H9 (cell line): ENCODE results near the gene CAMTA1. TPM values are rescaled to one million over a fixed set of nuclear protein-coding genes. Genes with fewer than 3 reads are reported as not detected.

Experiments used
- DNase-seq: peaks from one replicate; pipeline ENCODE4 v3.0.0-alpha.2; 2017
- H2AFZ ChIP-seq: one replicate; pipeline ENCODE4 v1.6.1; 2013; ENCODE audit warnings: mild to moderate bottlenecking, low read length, control low read depth, moderate library complexity
- H2AK5ac ChIP-seq: 2 replicates; pipeline ENCODE4 v1.6.1; 2013; ENCODE audit warnings: low read length, control low read depth, mixed read lengths; ENCODE audit not compliant: insufficient read length
- H2BK120ac ChIP-seq: one replicate; pipeline ENCODE4 v1.6.1; 2013; ENCODE audit warnings: low read depth, mild to moderate bottlenecking, low read length, control low read depth, inconsistent platforms; ENCODE audit not compliant: poor library complexity, severe bottlenecking
- H2BK12ac ChIP-seq: 2 replicates; pipeline ENCODE4 v1.6.1; 2013; ENCODE audit warnings: low read length, control low read depth, mixed read lengths, low read depth; ENCODE audit not compliant: insufficient read length
- H2BK15ac ChIP-seq: 2 replicates; pipeline ENCODE4 v1.6.1; 2013; ENCODE audit warnings: low read depth, low read length, control low read depth
- H2BK20ac ChIP-seq: one replicate; pipeline ENCODE4 v1.6.1; 2013; ENCODE audit warnings: low read depth, mild to moderate bottlenecking, low read length, control low read depth, inconsistent platforms; ENCODE audit not compliant: poor library complexity, severe bottlenecking
- H2BK5ac ChIP-seq: 2 replicates; pipeline ENCODE4 v1.6.1; 2013; ENCODE audit warnings: low read length, control low read depth, mixed read lengths; ENCODE audit not compliant: insufficient read length
- H3K14ac ChIP-seq: 2 replicates; pipeline ENCODE4 v1.6.1; 2013; ENCODE audit warnings: low read length, control low read depth; ENCODE audit not compliant: insufficient read depth
- H3K18ac ChIP-seq: 2 replicates; pipeline ENCODE4 v1.6.1; 2013; ENCODE audit warnings: low read depth, mild to moderate bottlenecking, mixed read lengths, low read length, control low read depth; ENCODE audit not compliant: insufficient read length
- H3K23ac ChIP-seq: 2 replicates; pipeline ENCODE4 v1.6.1; 2013; ENCODE audit warnings: low read length, control low read depth, mixed read lengths, low read depth; ENCODE audit not compliant: insufficient read length
- H3K23me2 ChIP-seq: 2 replicates; pipeline ENCODE4 v1.6.1; 2013; ENCODE audit warnings: low read depth, mild to moderate bottlenecking, mixed read lengths, low read length, control low read depth; ENCODE audit not compliant: insufficient read length, poor library complexity, severe bottlenecking
- H3K27ac ChIP-seq: 2 replicates; pipeline ENCODE4 v1.5.1; 2013; ENCODE audit warnings: low read length, control low read depth, mixed read lengths, low read depth; ENCODE audit not compliant: insufficient read length
- H3K27me3 ChIP-seq: 2 replicates; pipeline ENCODE4 v1.6.1; 2013; ENCODE audit warnings: low read length, control low read depth, inconsistent platforms; ENCODE audit not compliant: insufficient read depth
- H3K4ac ChIP-seq: 2 replicates; pipeline ENCODE4 v1.6.1; 2013; ENCODE audit warnings: low read depth, mild to moderate bottlenecking, control low read depth, inconsistent platforms, low read length, moderate library complexity
- H3K4me1 ChIP-seq: 2 replicates; pipeline ENCODE4 v1.6.1; 2013; ENCODE audit warnings: low read length, control low read depth, inconsistent platforms; ENCODE audit not compliant: insufficient read depth
- H3K4me2 ChIP-seq: 2 replicates; pipeline ENCODE4 v1.6.1; 2013; ENCODE audit warnings: low read length, control low read depth, mixed read lengths; ENCODE audit not compliant: insufficient read length, insufficient read depth
- H3K56ac ChIP-seq: 2 replicates; pipeline ENCODE4 v1.6.1; 2013; ENCODE audit warnings: low read depth, mild to moderate bottlenecking, mixed read lengths, low read length, control low read depth; ENCODE audit not compliant: insufficient read length
- H3K79me1 ChIP-seq: 2 replicates; pipeline ENCODE4 v1.6.1; 2013; ENCODE audit warnings: low read depth, mild to moderate bottlenecking, moderate library complexity, low read length, control low read depth, inconsistent platforms; ENCODE audit not compliant: insufficient read depth, poor library complexity, severe bottlenecking
- H3K79me2 ChIP-seq: 2 replicates; pipeline ENCODE4 v1.6.1; 2013; ENCODE audit warnings: low read length, control low read depth, inconsistent platforms; ENCODE audit not compliant: insufficient read depth
- H3K9ac ChIP-seq: 2 replicates; pipeline ENCODE4 v1.6.1; 2013; ENCODE audit warnings: low read length, control low read depth, mixed read lengths; ENCODE audit not compliant: insufficient read length; ENCODE audit errors: extremely low read depth
- H3K9me3 ChIP-seq: one replicate; pipeline ENCODE4 v1.6.1; 2013; ENCODE audit warnings: low read depth, low read length, inconsistent platforms; ENCODE audit not compliant: control insufficient read depth
- H3T11ph ChIP-seq: one replicate; pipeline ENCODE4 v1.6.1; 2013; ENCODE audit warnings: mild to moderate bottlenecking, low read length, control low read depth, inconsistent platforms
- H4K20me1 ChIP-seq: one replicate; pipeline ENCODE4 v1.6.1; 2013; ENCODE audit not compliant: control insufficient read depth, insufficient read length, insufficient read depth
- H4K5ac ChIP-seq: 2 replicates; pipeline ENCODE4 v1.6.1; 2013; ENCODE audit warnings: low read depth, mild to moderate bottlenecking, mixed read lengths, low read length, control low read depth; ENCODE audit not compliant: insufficient read length
- H4K8ac ChIP-seq: replicated peaks from 2 replicates; pipeline ENCODE4 v1.6.1; 2013; ENCODE audit warnings: low read length, control low read depth, mixed read lengths, low read depth; ENCODE audit not compliant: insufficient read length
- H4K91ac ChIP-seq: 2 replicates; pipeline ENCODE4 v1.6.1; 2013; ENCODE audit warnings: low read depth, mild to moderate bottlenecking, moderate library complexity, mixed read lengths, low read length, control low read depth; ENCODE audit not compliant: insufficient read length
- H3K27ac Mint-ChIP-seq, 3 experiments: 2 replicates in 2 of 3; 3 replicates in 1 of 3; pipeline ENCODE4 v1.8.0; 2020 to 2021; ENCODE audit warnings: mixed read lengths in 3 of 3, mild to moderate bottlenecking in 1 of 3, moderate library complexity in 1 of 3
- H3K27me3 Mint-ChIP-seq: 2 replicates; pipeline ENCODE4 v1.8.0; 2021; ENCODE audit warnings: low read depth, mild to moderate bottlenecking, moderate library complexity, mixed read lengths
- H3K36me3 Mint-ChIP-seq, 3 experiments: 2 replicates in 2 of 3; 3 replicates in 1 of 3; pipeline ENCODE4 v1.8.0; 2020 to 2021; ENCODE audit warnings: low read depth in 3 of 3, mixed read lengths in 3 of 3; ENCODE audit not compliant: insufficient read depth in 1 of 3
- H3K4me1 Mint-ChIP-seq, 2 experiments: 2 replicates each; pipeline ENCODE4 v1.8.0; 2020; ENCODE audit warnings: mixed read lengths in 2 of 2
- H3K4me3 Mint-ChIP-seq, 2 experiments: 2 replicates in 1 of 2; 3 replicates in 1 of 2; pipeline ENCODE4 v1.8.0; 2020 to 2021; ENCODE audit warnings: mild to moderate bottlenecking in 2 of 2, mixed read lengths in 2 of 2, moderate library complexity in 1 of 2
- H3K9me3 Mint-ChIP-seq, 2 experiments: 2 replicates in 1 of 2; 3 replicates in 1 of 2; pipeline ENCODE4 v1.8.0; 2020; ENCODE audit warnings: mild to moderate bottlenecking in 2 of 2, mixed read lengths in 2 of 2, moderate library complexity in 1 of 2
- CTCF ChIP-seq: fragments of 200-600 bp; sonication (generic); conservative IDR thresholded peaks from 3 replicates; pipeline ENCODE4 v1.8.0; 2021; ENCODE audit warnings: antibody characterized with exemption, mild to moderate bottlenecking
- WGBS: extraction: QIAGEN DNeasy Blood & Tissue Kit; methylation state at CpG from one replicate; pipeline ENCODE4 v1.1.7; 2013; ENCODE audit warnings: missing lambda C conversion rate, low lambda C conversion rate, mixed read lengths; ENCODE audit not compliant: insufficient read length; ENCODE audit errors: extremely low coverage; 5-methylcytosine and 5-hydroxymethylcytosine counted together
- total RNA-seq: library from RNA; stranded (reverse); gene quantifications from 2 replicates; pipeline ENCODE4 v1.2.1, GENCODE V29; 2021

Gene CAMTA1
- total RNA-seq, 1 experiment from 2014 or later = 115 TPM

DNA sequence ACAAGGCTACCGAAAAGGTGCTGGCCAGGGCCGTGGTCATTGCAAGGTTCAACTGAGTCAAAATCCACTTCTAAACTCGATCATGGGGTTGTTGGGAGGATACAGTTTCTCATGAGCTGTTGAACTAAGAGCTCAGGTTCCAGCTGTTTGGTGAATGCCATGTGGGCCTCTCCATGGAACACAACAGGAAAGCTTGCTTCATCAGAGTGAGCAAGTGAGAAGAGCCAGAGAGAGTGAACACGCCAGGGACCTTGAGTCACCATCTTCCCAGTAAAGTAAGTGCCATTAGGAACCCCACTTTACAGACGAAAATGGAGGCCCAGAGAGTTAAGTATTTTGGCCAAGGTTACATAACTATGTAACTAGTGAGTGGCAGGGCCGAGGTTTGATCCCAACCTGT is 510.7 kb downstream of the CAMTA1 start:
- Histone ChIP-seq H4K8ac (no peak overlapping the region), H2BK12ac (no peak overlapping the region), H2AFZ (no peak overlapping the region), H3K14ac (no peak overlapping the region), H4K20me1 (no peaks in the 10 kb centered on the region), H3K56ac (no peak overlapping the region), H3K4me1 (peaks cover 19% of the 10 kb centered on the region; the same call in 1 of the 2 replicates), H3K27ac (no peak overlapping the region), H2BK20ac (no peak overlapping the region), H3K4ac (no peak overlapping the region), H3K23ac (no peak overlapping the region), H3K18ac (no peak overlapping the region), H3K9ac (no peak overlapping the region), H3K27me3 (no peaks in the 10 kb centered on the region), H3K9me3 (no peaks in the 10 kb centered on the region), H3T11ph (no peak overlapping the region), H3K79me1 (no peaks in the 10 kb centered on the region), H2BK120ac (no peak overlapping the region), H4K91ac (no peak overlapping the region), H3K4me2 (no peak overlapping the region), H2AK5ac (no peak overlapping the region), H2BK5ac (no peak overlapping the region), H4K5ac (no peak overlapping the region), H3K23me2 (no peaks in the 10 kb centered on the region), H2BK15ac (no peak overlapping the region), H3K79me2 (no peaks in the 10 kb centered on the region)
- Mint-ChIP-seq H3K27ac (peak overlapping the region in 1 of 3 experiments; percentile 56; a peak in 1 of 7 replicates), H3K27me3 (peaks cover 3% of the 10 kb centered on the region), H3K4me1 (peaks cover 60 to 76% of the 10 kb centered on the region in 2 experiments), H3K9me3 (peaks cover 14 to 16% of the 10 kb centered on the region in 2 experiments), H3K36me3 (peaks cover 7 to 12% (median 12%) of the 10 kb centered on the region in 3 experiments; a peak in 6 of 7 replicates), H3K4me3 (no peak overlapping the region)
- no CpG with 5 or more reads among the region's 6 CpGs for WGBS
- no peak for DNase-seq
- no peak for TF ChIP-seq CTCF
